OCI-LY1 (cell line): ENCODE measurements around the gene PLEKHG4.

Experiments used
- H2AFZ ChIP-seq: fragments of 200-600 bp; sonication (generic), shearing (Covaris generic); 2 replicates; pipeline ENCODE4 v1.6.0; 2014; ENCODE audit warnings: antibody characterized with exemption, mild to moderate bottlenecking, low read length
- H3F3A ChIP-seq: fragments of 200-600 bp; sonication (generic), shearing (Covaris generic); 2 replicates; pipeline ENCODE4 v1.6.0; 2014; ENCODE audit warnings: mild to moderate bottlenecking, antibody characterized with exemption, low read length, moderate library complexity; ENCODE audit not compliant: insufficient read depth
- H3K27ac ChIP-seq: fragments of 200-600 bp; sonication (generic); 2 replicates; pipeline ENCODE4 v1.5.1; 2014; ENCODE audit warnings: low read length, mixed run types, mild to moderate bottlenecking, low read depth; ENCODE audit not compliant: poor library complexity, severe bottlenecking
- H3K27me3 ChIP-seq: fragments of 200-600 bp; sonication (generic); 2 replicates; pipeline ENCODE4 v1.6.0; 2014; ENCODE audit warnings: antibody characterized with exemption, mild to moderate bottlenecking, low read length, moderate library complexity; ENCODE audit not compliant: insufficient read depth
- H3K36me3 ChIP-seq: fragments of 200-600 bp; sonication (generic); 2 replicates; pipeline ENCODE4 v1.6.1; 2014; ENCODE audit warnings: mild to moderate bottlenecking, antibody characterized with exemption, low read length, moderate library complexity, mixed read lengths; ENCODE audit not compliant: insufficient read depth
- H3K4me1 ChIP-seq: fragments of 200-600 bp; sonication (generic); 2 replicates; pipeline ENCODE4 v1.5.1; 2014; ENCODE audit warnings: mild to moderate bottlenecking, low read length, moderate library complexity; ENCODE audit not compliant: insufficient read depth, severe bottlenecking
- H3K4me2 ChIP-seq: fragments of 200-600 bp; sonication (generic), shearing (Covaris generic); 2 replicates; pipeline ENCODE4 v1.6.1; 2014; ENCODE audit warnings: low read length
- H3K4me3 ChIP-seq: fragments of 200-600 bp; sonication (generic); 2 replicates; pipeline ENCODE4 v1.5.1; 2014; ENCODE audit warnings: low read length, low read depth, mild to moderate bottlenecking, mixed read lengths; ENCODE audit not compliant: poor library complexity, severe bottlenecking
- H3K79me2 ChIP-seq: fragments of 200-600 bp; shearing (Covaris generic); 2 replicates; pipeline ENCODE4 v1.6.1; 2016; ENCODE audit warnings: mixed run types, low read length, mixed read lengths; ENCODE audit not compliant: insufficient read depth
- H3K9ac ChIP-seq: fragments of 200-600 bp; sonication (generic), shearing (Covaris generic); 2 replicates; pipeline ENCODE4 v1.6.1; 2014; ENCODE audit warnings: mild to moderate bottlenecking, low read length, mixed read lengths
- H3K9me2 ChIP-seq: fragments of 200-600 bp; sonication (generic), shearing (Covaris generic); 2 replicates; pipeline ENCODE4 v1.6.1; 2014; ENCODE audit warnings: low read depth, mild to moderate bottlenecking, low read length, mixed read lengths
- H3K9me3 ChIP-seq: fragments of 200-600 bp; shearing (Covaris generic); 2 replicates; pipeline ENCODE4 v1.6.1; 2014; ENCODE audit warnings: low read length, mixed read lengths
- H4K20me1 ChIP-seq: fragments of 200-600 bp; sonication (generic), shearing (Covaris generic); 2 replicates; pipeline ENCODE4 v1.6.0; 2016; ENCODE audit warnings: mild to moderate bottlenecking, low read length; ENCODE audit not compliant: insufficient read depth
- EZH2 ChIP-seq: fragments of 200-600 bp; sonication (generic), shearing (Covaris generic); IDR thresholded peaks from 2 replicates; pipeline ENCODE4 v1.8.0; 2017; ENCODE audit warnings: borderline replicate concordance, mixed run types, mild to moderate bottlenecking, antibody characterized with exemption, low read length, moderate library complexity, mixed read lengths
- TF ChIP-seq, protein P1 (sequence below): fragments of 200-600 bp; sonication (generic), shearing (Covaris generic); IDR thresholded peaks from 2 replicates; pipeline ENCODE4 v1.5.1; 2017; ENCODE audit warnings: mild to moderate bottlenecking, antibody characterized with exemption, low read length, moderate library complexity, mixed read lengths

PLEKHG4 gene

DNA sequence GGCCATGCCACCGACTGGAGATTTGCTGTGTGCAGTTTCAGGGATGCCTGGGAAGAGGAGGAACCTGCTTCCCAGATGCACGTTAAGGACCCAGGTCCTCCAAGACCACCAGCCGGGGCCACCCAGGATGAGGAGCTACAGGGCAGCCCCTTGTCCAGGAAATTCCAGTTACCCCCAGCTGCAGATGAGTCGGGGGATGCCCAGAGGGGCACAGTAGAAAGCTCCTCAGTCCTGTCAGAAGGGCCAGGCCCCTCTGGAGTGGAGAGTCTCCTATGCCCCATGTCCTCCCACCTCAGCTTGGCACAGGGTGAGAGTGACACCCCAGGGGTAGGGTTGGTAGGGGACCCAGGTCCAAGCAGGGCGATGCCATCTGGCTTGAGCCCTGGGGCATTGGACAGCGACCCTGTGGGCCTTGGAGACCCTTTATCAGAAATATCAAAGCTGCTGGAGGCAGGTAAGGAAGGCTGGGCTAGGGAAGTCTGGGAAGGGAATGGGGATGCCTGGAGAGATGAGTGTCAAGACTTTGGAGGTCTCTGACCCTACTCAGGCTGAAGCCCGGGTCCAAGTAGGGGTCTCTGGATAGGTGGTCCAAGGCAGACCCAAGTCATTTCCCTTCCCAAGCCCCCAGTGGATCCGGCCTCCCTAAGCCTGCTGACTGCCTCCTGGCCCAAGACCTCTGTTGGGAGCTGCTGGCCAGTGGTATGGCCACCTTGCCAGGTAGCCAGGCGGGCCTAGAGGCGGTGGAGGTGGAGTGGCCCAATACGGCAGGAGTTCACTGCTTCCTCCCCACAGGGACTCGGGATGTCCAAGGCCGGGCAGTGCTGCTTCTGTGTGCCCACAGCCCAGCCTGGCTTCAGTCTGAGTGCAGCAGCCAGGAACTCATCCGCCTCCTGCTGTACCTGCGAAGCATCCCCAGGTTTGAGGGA is 1.0 kb downstream of the PLEKHG4 start:
- no peaks in the 10 kb centered on the region for H3F3A ChIP-seq
- no peak overlapping the region for H3K4me3 ChIP-seq
- no peaks in the 10 kb centered on the region for H3K27me3 ChIP-seq
- H4K20me1 ChIP-seq = no peaks in the 10 kb centered on the region
- no peak overlapping the region for H3K9ac ChIP-seq
- H3K36me3 ChIP-seq = peaks cover 9% of the 10 kb centered on the region
- H2AFZ ChIP-seq = no peak overlapping the region
- H3K4me2 ChIP-seq = no peak overlapping the region
- H3K4me1 ChIP-seq = peaks cover 9% of the 10 kb centered on the region
- no peaks in the 10 kb centered on the region for H3K9me3 ChIP-seq
- H3K27ac ChIP-seq = no peak overlapping the region
- H3K79me2 ChIP-seq = no peaks in the 10 kb centered on the region
- TF ChIP-seq, protein P1, sequence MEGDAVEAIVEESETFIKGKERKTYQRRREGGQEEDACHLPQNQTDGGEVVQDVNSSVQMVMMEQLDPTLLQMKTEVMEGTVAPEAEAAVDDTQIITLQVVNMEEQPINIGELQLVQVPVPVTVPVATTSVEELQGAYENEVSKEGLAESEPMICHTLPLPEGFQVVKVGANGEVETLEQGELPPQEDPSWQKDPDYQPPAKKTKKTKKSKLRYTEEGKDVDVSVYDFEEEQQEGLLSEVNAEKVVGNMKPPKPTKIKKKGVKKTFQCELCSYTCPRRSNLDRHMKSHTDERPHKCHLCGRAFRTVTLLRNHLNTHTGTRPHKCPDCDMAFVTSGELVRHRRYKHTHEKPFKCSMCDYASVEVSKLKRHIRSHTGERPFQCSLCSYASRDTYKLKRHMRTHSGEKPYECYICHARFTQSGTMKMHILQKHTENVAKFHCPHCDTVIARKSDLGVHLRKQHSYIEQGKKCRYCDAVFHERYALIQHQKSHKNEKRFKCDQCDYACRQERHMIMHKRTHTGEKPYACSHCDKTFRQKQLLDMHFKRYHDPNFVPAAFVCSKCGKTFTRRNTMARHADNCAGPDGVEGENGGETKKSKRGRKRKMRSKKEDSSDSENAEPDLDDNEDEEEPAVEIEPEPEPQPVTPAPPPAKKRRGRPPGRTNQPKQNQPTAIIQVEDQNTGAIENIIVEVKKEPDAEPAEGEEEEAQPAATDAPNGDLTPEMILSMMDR = no peak
- TF ChIP-seq EZH2 = no peak
- no peaks in the 10 kb centered on the region for H3K9me2 ChIP-seq

DNA sequence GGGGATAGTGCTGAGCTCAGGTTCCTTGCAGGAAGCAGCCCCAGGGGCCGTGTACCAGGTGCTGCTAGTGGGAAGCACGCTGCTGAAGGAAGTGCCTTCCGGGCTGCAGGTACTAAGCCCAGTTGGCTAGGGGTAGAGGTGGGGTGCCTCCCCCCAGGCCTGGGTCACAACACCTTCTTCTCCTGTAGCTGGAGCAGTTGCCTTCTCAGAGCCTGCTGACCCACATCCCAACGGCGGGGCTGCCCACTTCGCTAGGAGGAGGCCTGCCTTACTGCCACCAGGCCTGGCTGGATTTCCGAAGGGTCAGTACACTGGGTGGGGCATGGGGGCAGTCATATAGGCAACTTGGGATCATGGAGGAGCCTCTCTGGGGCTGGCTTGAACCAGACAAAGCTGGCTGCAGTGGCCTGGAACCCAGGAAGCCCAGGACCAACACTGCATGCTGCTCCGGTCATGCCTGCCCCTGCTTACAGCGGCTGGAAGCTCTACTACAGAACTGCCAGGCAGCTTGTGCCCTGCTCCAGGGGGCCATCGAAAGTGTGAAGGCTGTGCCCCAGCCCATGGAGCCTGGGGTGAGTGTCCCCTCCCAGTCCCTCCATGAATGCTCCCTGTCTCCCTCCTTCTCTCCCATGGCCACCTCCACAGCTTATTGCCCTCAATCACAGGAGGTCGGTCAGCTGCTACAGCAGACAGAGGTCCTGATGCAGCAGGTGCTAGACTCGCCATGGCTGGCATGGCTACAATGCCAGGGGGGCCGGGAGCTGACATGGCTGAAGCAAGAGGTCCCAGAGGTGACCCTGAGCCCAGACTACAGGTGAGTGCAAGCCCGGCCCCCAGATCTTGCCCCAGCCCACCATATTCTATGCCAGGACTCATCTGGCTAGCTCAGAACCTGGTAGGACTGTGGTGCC is 2.5 kb downstream of the PLEKHG4 start:
- H4K20me1 ChIP-seq = no peaks in the 10 kb centered on the region
- no peak overlapping the region for H3K27ac ChIP-seq
- no peak for TF ChIP-seq EZH2
- TF ChIP-seq, protein P1 = no peak
- no peaks in the 10 kb centered on the region for H3F3A ChIP-seq
- no peaks in the 10 kb centered on the region for H3K9me2 ChIP-seq
- H3K36me3 ChIP-seq = no peaks in the 10 kb centered on the region
- no peak overlapping the region for H3K4me2 ChIP-seq
- no peak overlapping the region for H3K9ac ChIP-seq
- H3K4me3 ChIP-seq = no peak overlapping the region
- H3K9me3 ChIP-seq = no peaks in the 10 kb centered on the region
- no peaks in the 10 kb centered on the region for H3K79me2 ChIP-seq
- H3K27me3 ChIP-seq = no peaks in the 10 kb centered on the region
- H2AFZ ChIP-seq = no peak overlapping the region
- H3K4me1 ChIP-seq = peaks cover 9% of the 10 kb centered on the region

DNA sequence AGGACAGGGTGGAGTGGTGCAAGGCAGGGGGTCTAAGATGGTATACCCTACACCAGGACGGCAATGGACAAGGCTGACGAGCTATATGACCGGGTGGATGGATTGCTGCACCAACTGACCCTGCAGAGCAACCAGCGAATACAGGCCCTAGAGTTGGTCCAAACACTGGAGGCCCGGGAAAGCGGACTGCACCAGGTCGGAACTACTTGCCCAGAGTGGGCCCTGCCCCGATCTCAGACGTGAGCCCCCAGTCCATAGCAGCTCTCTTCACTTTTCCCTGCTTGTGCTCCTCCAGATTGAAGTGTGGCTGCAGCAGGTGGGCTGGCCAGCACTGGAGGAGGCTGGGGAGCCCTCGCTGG is 3.1 kb downstream of the PLEKHG4 start:
- Histone ChIP-seq H3K4me3 (no peak overlapping the region), H3K4me1 (peaks cover 9% of the 10 kb centered on the region), H3K4me2 (no peak overlapping the region), H3K9ac (no peak overlapping the region), H3K9me2 (no peaks in the 10 kb centered on the region), H3K27me3 (no peaks in the 10 kb centered on the region), H3F3A (no peaks in the 10 kb centered on the region), H3K79me2 (no peaks in the 10 kb centered on the region), H3K36me3 (no peaks in the 10 kb centered on the region), H3K27ac (no peak overlapping the region), H4K20me1 (no peaks in the 10 kb centered on the region), H2AFZ (no peak overlapping the region), H3K9me3 (no peaks in the 10 kb centered on the region)
- TF ChIP-seq EZH2 = no peak
- TF ChIP-seq, protein P1 = no peak
